Gastrocnemius medialis (tissue), 4 donors: ENCODE results near the gene R3HDM1.

Experiments
- CTCF ChIP-seq, 5 experiments: fragments of 450-650 bp in 3 of 5; fragments of 200-600 bp in 2 of 5; sonication (generic) in 2 of 5; IDR thresholded peaks in 4 of 5; conservative IDR thresholded peaks in 1 of 5; 1 replicate in 4 of 5; 2 replicates in 1 of 5; pipeline ENCODE4 v1.5.1; 2016 to 2019; ENCODE audit warnings: antibody characterized with exemption in 5 of 5, mild to moderate bottlenecking in 3 of 5, moderate library complexity in 3 of 5
- POLR2A ChIP-seq, 2 donors: fragments of 450-650 bp; IDR thresholded peaks; one replicate each; pipeline ENCODE4 v1.6.1; 2017; ENCODE audit warnings: antibody characterized with exemption in 2 of 2, mild to moderate bottlenecking in 2 of 2, moderate library complexity in 2 of 2

- TF ChIP-seq CTCF (IDR thresholded peaks at IDR 0.05 in 4 of 5, conservative IDR thresholded peaks at IDR 0.05 in 1 of 5) (no peak), POLR2A (IDR thresholded peaks at IDR 0.05) (no peak)
Measured at GRCh38 chr2:135741043-135741394, 209.7 kb downstream of the R3HDM1 start.
